ENCODE results near the gene METAP1D.

METAP1D gene

DNA sequence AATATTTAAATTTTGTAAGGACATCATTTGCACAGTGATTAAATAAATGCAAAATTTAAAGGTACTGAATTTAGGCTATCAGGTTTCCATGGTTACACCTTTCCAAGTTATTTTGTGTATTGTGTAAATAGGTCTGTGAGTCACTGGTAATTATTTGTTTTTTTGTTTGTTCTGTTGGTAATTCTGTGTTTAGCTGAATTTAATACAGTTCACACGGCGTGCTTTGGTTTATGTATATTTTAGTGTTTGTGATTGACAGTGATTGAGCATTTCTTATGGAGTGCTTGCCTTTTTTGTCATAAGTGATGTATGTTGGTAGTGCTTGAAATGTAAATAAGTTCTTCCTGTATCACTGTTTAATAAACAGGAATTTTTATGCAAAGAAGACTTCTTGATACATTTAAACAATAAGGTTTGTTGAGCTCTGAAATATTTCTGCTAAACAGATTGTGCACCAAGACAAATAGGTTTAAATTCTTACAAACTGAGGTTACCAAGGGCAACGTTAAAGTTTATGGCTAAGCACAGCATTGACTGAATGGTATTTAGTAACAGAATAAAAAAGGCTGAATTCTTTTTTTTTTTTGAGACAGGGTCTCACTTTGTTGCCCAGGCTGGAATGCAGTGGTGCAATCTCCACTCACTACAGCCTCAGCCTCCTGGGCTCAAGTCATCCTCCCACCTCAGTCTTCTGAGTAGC is 47.3 kb downstream of the METAP1D start:
- no peak overlapping the region for H3K4me3 ChIP-seq (ENCODE audit: low read length)
- no peak for DNase-seq (ENCODE audit: low read depth)
- TF ChIP-seq, protein P1, sequence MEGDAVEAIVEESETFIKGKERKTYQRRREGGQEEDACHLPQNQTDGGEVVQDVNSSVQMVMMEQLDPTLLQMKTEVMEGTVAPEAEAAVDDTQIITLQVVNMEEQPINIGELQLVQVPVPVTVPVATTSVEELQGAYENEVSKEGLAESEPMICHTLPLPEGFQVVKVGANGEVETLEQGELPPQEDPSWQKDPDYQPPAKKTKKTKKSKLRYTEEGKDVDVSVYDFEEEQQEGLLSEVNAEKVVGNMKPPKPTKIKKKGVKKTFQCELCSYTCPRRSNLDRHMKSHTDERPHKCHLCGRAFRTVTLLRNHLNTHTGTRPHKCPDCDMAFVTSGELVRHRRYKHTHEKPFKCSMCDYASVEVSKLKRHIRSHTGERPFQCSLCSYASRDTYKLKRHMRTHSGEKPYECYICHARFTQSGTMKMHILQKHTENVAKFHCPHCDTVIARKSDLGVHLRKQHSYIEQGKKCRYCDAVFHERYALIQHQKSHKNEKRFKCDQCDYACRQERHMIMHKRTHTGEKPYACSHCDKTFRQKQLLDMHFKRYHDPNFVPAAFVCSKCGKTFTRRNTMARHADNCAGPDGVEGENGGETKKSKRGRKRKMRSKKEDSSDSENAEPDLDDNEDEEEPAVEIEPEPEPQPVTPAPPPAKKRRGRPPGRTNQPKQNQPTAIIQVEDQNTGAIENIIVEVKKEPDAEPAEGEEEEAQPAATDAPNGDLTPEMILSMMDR (conservative IDR thresholded peaks at IDR 0.05; ENCODE audit: low read depth, low read length): no peak

- H3K4me3 ChIP-seq (ENCODE audit: low read length): no peak overlapping the region
- TF ChIP-seq, protein P1 (conservative IDR thresholded peaks at IDR 0.05; ENCODE audit: low read depth, low read length): no peak
- no peak for DNase-seq (ENCODE audit: low read depth)
These were observed 48.1 kb downstream of the METAP1D start for GRCh38 chr2:172047566-172048507.

- no peak for DNase-seq (ENCODE audit: low read depth)
- TF ChIP-seq, protein P1 (conservative IDR thresholded peaks at IDR 0.05; ENCODE audit: low read depth, low read length): no peak
- no peak overlapping the region for H3K4me3 ChIP-seq (ENCODE audit: low read length)
These were observed 49.1 kb downstream of the METAP1D start for GRCh38 chr2:172048508-172049503.

DNA sequence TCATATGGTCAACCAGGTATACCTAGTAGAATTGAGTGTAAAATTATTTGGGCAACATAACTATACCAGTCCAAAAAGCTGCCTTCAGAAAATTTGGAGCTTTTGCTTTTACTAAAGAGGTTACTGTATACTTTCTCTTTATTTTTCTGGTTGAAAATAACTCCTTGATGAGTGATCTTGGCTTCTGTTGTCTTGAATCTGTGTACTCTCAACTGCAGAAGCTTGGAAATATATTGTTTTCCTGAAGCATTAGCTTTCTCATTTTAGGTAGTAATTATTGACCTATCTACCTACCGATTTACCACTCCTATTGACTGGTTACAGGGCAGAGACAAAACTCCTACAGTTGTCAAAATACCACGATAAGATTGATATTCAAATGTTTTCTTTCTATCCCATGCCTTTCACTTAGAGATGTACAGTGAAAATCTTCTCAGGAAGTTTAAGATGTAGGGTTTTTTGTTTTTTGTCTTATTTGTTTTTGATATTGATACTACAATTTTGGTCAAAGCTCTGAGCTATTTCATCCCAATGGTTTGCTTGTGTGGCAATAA is 49.9 kb downstream of the METAP1D start:
- DNase-seq (ENCODE audit: low read depth): no peak
- TF ChIP-seq, protein P1 (conservative IDR thresholded peaks at IDR 0.05; ENCODE audit: low read depth, low read length): no peak
- H3K4me3 ChIP-seq (ENCODE audit: low read length): no peak overlapping the region

DNA sequence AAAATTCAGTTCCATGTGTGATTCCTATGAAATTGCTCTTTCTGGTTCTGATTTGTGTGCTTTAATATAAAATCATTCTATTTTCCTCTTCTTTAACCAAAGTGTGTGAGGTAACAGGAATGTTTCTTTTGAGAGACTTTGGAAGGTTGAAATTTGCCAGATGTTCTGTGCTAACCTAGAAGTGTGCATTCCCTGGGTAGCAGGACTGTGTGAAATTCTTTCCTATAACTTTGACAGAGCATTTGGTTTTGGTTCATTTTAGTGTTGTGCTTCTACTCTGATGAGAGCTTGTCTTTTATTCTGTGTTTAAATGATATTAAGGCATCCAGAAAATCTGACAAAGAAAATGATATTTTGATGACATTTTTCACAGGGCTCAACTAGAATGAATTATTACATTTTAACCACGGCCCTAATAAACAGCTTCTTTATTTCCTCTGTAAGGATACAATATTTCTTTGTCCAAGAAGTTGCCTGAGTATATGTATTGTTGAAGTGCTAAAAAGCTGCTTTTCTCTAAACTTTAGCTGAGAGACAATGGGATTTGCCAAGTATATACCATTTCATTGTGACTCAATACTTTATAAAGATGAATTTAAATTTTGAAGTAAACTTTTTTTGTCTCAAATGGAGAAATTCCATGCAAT is 50.8 kb downstream of the METAP1D start:
- TF ChIP-seq, protein P1 (conservative IDR thresholded peaks at IDR 0.05; ENCODE audit: low read depth, low read length): no peak
- no peak overlapping the region for H3K4me3 ChIP-seq (ENCODE audit: low read length)
- no peak for DNase-seq (ENCODE audit: low read depth)
